Umbilical cord (tissue), 2 donors: Measurements from ENCODE around the gene GOLPH3. TPM values are rescaled to one million over a fixed set of nuclear protein-coding genes. Genes with fewer than 3 reads are reported as not detected.
"Not testable (repeated sequence)": the region's sequence is repeated elsewhere in the genome, so short reads cannot be mapped to it uniquely, and the experiment has no call there.

ENCODE experiments used
- DNase-seq: peaks from one replicate; pipeline ENCODE4 v3.0.0-alpha.2; 2015; ENCODE audit warnings: low spot score
- total RNA-seq: library from RNA; depleted of rRNA; stranded (reverse); fragments of >200 nt; gene quantifications from one replicate; pipeline ENCODE4 v1.2.3, GENCODE V29; 2014; ENCODE audit warnings: low replicate concordance; ENCODE audit not compliant: insufficient read depth

GOLPH3 gene
- total RNA-seq, 1 donor from 2014 or later: 99.2 TPM

GRCh38 chr5:32099486-32100035 is 74.6 kb downstream of the GOLPH3 start:
- DNase-seq: no peak

- peak; percentile 73 for DNase-seq
These were observed 75.2 kb downstream of the GOLPH3 start for GRCh38 chr5:32098890-32099310.

- DNase-seq: peak; percentile 36
These were observed 75.8 kb downstream of the GOLPH3 start for GRCh38 chr5:32098291-32098690.

GRCh38 chr5:32096891-32097595 is 77.1 kb downstream of the GOLPH3 start:
- no peak for DNase-seq

GRCh38 chr5:32095261-32095671 is 78.9 kb downstream of the GOLPH3 start:
- peak; percentile 53 for DNase-seq

GRCh38 chr5:32094691-32095090 is 79.4 kb downstream of the GOLPH3 start:
- no peak for DNase-seq

GRCh38 chr5:32092938-32093812 is 80.9 kb downstream of the GOLPH3 start:
- peak; percentile 72 for DNase-seq

- DNase-seq: no peak
These were observed 83.4 kb downstream of the GOLPH3 start for GRCh38 chr5:32090755-32091128.

- no peak for DNase-seq
These were observed 83.9 kb downstream of the GOLPH3 start for GRCh38 chr5:32090026-32090754.

GRCh38 chr5:32089146-32090000 is 84.7 kb downstream of the GOLPH3 start:
- no peak for DNase-seq

- no peak for DNase-seq
These were observed 85.9 kb downstream of the GOLPH3 start for GRCh38 chr5:32088214-32088613.

GRCh38 chr5:32087086-32088082 is 86.7 kb downstream of the GOLPH3 start:
- DNase-seq: no peak

GRCh38 chr5:32083981-32084430 is 90.1 kb downstream of the GOLPH3 start:
- no peak for DNase-seq

- DNase-seq: no peak
These were observed 91.4 kb downstream of the GOLPH3 start for GRCh38 chr5:32082701-32083100.

GRCh38 chr5:32080565-32080964 is 93.6 kb downstream of the GOLPH3 start:
- DNase-seq: not testable (repeated sequence)

- DNase-seq: not testable (repeated sequence)
These were observed 95.3 kb downstream of the GOLPH3 start for GRCh38 chr5:32078855-32079254.

GRCh38 chr5:32076699-32077695 is 97.1 kb downstream of the GOLPH3 start:
- DNase-seq: peak; percentile 67
